Measurements from ENCODE around the gene VOPP1.

The VOPP1 gene

GRCh38 chr7:55553024-55553345 is 19.3 kb downstream of the VOPP1 start:
- DNase-seq (ENCODE audit: low read depth, low spot score) = no peak
- H3K4me3 ChIP-seq (ENCODE audit: low read depth, low read length) = no peak overlapping the region
- ChIA-PET CTCF (interaction anchor here (1.5 to 1.7 kb wide), 2 partner anchors 11 to 19 kb away, joined by 3 to 6 read pairs; no protein-coding TSS in a partner anchor), POLR2A (interaction anchor here (0.5 kb wide), 1 partner anchor 36 kb away, joined by 3 read pairs; no protein-coding TSS in a partner anchor)
- TF ChIP-seq, protein P1, sequence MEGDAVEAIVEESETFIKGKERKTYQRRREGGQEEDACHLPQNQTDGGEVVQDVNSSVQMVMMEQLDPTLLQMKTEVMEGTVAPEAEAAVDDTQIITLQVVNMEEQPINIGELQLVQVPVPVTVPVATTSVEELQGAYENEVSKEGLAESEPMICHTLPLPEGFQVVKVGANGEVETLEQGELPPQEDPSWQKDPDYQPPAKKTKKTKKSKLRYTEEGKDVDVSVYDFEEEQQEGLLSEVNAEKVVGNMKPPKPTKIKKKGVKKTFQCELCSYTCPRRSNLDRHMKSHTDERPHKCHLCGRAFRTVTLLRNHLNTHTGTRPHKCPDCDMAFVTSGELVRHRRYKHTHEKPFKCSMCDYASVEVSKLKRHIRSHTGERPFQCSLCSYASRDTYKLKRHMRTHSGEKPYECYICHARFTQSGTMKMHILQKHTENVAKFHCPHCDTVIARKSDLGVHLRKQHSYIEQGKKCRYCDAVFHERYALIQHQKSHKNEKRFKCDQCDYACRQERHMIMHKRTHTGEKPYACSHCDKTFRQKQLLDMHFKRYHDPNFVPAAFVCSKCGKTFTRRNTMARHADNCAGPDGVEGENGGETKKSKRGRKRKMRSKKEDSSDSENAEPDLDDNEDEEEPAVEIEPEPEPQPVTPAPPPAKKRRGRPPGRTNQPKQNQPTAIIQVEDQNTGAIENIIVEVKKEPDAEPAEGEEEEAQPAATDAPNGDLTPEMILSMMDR (IDR thresholded peaks at IDR 0.05; ENCODE audit: insufficient read depth, low read length, missing control alignments) = no peak

DNA sequence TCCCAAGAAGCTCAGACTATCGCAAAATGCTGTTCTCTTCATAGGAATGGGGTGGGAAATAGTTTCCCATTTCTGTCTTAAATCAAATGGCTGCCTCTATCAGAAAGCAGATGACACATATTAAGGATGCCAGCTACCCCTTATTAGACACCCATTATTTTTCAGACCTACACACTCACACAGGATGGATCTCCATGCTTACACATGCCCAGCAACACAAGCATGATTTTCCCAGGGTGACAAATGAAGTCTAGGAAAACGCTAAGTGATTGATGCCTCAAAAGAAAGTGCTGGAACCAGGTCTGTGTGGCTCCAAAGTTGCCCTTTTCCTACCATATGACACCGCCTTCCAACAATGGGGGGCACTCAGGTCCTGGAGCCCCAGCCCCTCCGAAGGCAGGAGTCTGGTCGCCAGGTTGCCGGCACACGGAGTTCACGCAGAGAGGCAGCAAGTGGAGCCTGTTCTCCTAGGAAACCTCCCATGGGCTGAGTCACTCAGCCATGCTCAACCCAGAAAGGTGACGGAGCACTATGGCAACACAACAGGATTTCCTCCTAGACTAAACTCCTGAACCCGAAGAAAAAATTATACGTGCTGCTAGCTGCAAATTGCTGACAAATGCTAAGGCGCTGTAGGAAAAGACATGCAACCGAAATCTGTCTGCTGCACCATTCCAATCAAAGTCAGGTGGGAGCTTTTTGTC is 19.8 kb downstream of the VOPP1 start:
- DNase-seq (ENCODE audit: low read depth, low spot score) = no peak
- POLR2A ChIA-PET = interaction anchor here (0.5 kb wide), 1 partner anchor 36 kb away, joined by 3 read pairs; no protein-coding TSS in a partner anchor
- no peak overlapping the region for H3K4me3 ChIP-seq (ENCODE audit: low read depth, low read length)
- CTCF ChIA-PET = interaction anchor here (1.5 kb wide), 1 partner anchor 18 kb away, joined by 3 read pairs; no protein-coding TSS in a partner anchor
- TF ChIP-seq, protein P1 (IDR thresholded peaks at IDR 0.05; ENCODE audit: insufficient read depth, low read length, missing control alignments) = no peak

GRCh38 chr7:55550841-55551537 is 21.3 kb downstream of the VOPP1 start:
- ChIA-PET CTCF (no interaction called here), POLR2A (no interaction called here)
- DNase-seq (ENCODE audit: low read depth, low spot score) = no peak
- TF ChIP-seq, protein P1 (IDR thresholded peaks at IDR 0.05; ENCODE audit: insufficient read depth, low read length, missing control alignments) = no peak
- no peak overlapping the region for H3K4me3 ChIP-seq (ENCODE audit: low read depth, low read length)

GRCh38 chr7:55550010-55550663 is 22.2 kb downstream of the VOPP1 start:
- TF ChIP-seq, protein P1 (IDR thresholded peaks at IDR 0.05; ENCODE audit: insufficient read depth, low read length, missing control alignments) = no peak
- ChIA-PET CTCF (no interaction called here), POLR2A (no interaction called here)
- DNase-seq (ENCODE audit: low read depth, low spot score) = no peak
- H3K4me3 ChIP-seq (ENCODE audit: low read depth, low read length) = no peak overlapping the region

DNA sequence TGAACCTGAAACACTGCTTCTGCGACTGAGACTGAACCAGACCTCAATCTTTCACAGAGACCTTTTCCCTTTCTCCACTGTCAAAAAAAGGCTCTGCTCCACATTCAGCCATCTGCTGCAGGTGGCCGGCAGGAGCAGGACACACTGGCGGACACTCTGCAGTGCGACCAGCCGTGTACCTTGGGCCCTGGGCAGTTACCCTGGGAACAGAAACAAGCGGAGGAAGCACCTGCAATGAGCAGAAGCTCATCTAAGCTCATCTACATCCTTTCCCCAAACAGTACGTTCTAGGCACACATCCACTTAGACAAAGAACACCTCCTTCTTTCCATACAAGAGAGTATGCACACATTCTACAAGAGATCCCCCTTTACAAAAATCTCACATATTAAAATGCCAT is 22.8 kb downstream of the VOPP1 start:
- DNase-seq (ENCODE audit: low read depth, low spot score) = no peak
- TF ChIP-seq, protein P1 (IDR thresholded peaks at IDR 0.05; ENCODE audit: insufficient read depth, low read length, missing control alignments) = no peak
- ChIA-PET CTCF (interaction anchor here (1.3 kb wide), 1 partner anchor 8 kb away, joined by 3 read pairs; no protein-coding TSS in a partner anchor), POLR2A (no interaction called here)
- H3K4me3 ChIP-seq (ENCODE audit: low read depth, low read length) = no peak overlapping the region

- TF ChIP-seq, protein P1 (IDR thresholded peaks at IDR 0.05; ENCODE audit: insufficient read depth, low read length, missing control alignments) = no peak
- no peak for DNase-seq (ENCODE audit: low read depth, low spot score)
- ChIA-PET CTCF (interaction anchor here (1.3 kb wide), 1 partner anchor 7 kb away, joined by 3 read pairs; no protein-coding TSS in a partner anchor), POLR2A (interaction anchor here (3.1 kb wide), 1 partner anchor 14 kb away, joined by 16 read pairs; no protein-coding TSS in a partner anchor)
- H3K4me3 ChIP-seq (ENCODE audit: low read depth, low read length) = no peak overlapping the region
Observed at GRCh38 chr7:55548295-55548731, 24.0 kb downstream of the VOPP1 start.
